ENCODE results near the gene CIAO1. TPM values are rescaled to one million over a fixed set of nuclear protein-coding genes. Genes with fewer than 3 reads are reported as not detected.
"Not testable (repeated sequence)": the region's sequence is repeated elsewhere in the genome, so short reads cannot be mapped to it uniquely, and the experiment has no call there.

The CIAO1 gene
- total and polyA plus RNA-seq, 2 of the 8 experiments (the other 6 are each of a cell fraction or from before 2014, with no cell fraction given), result 63.7 to 99.2 TPM

DNA sequence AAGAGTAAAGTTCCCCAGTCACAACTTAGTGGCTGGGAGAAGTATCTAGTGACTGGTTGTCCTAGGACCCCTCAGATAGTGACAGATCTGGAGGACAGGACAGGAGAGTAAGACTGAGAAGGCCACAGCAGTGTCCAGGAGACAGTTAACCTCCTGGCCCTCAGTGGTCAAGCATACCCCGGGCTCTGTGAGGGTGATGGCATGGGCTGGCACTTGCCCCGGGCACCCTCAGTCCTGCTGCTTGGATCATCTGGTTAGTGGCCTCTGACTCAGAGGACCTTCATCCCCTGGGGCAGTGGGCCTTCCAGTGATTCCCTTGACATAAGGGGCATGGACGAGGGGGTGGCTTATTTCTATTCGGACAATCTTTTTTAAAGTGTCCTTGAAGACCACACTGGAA lies 46.1 kb upstream of the CIAO1 start:
- H2BK5ac ChIP-seq (ENCODE audit: low read depth, low read length); H3K4me1 ChIP-seq (replicated peaks in 1 of 4; ENCODE audit: control insufficient read depth in 3 of 4, insufficient read depth in 4 of 4, low read length in 3 of 4); H3K14ac ChIP-seq (ENCODE audit: insufficient read length); H4K5ac ChIP-seq (ENCODE audit: insufficient read length, low read depth, low read length); H3K56ac ChIP-seq (replicated peaks; ENCODE audit: insufficient read length, low read depth, low read length); H2BK15ac ChIP-seq (ENCODE audit: low read length); DNase-seq (ENCODE audit: low read depth in 1 of 2, low spot score in 2 of 2); H2AK5ac ChIP-seq (ENCODE audit: low read depth, low read length); H3K23me2 ChIP-seq (ENCODE audit: low read depth, low read length); H3K4me3 ChIP-seq (ENCODE audit: extremely low read depth in 1 of 4, insufficient read depth in 2 of 4, low read depth in 3 of 4, low read length in 4 of 4); H2BK12ac ChIP-seq (ENCODE audit: low read depth, low read length); H3K79me2 ChIP-seq (ENCODE audit: control insufficient read depth in 1 of 2, insufficient read depth in 2 of 2, low read length in 2 of 2); H3K79me1 ChIP-seq (ENCODE audit: low read depth, low read length); POLR2A ChIA-PET (ENCODE audit: partially characterized antibody); H3K4me2 ChIP-seq (ENCODE audit: insufficient read depth in 1 of 2, low read depth in 2 of 2, low read length in 2 of 2); H3K9me3 ChIP-seq (ENCODE audit: insufficient read depth in 2 of 2, low read depth in 1 of 2, low read length in 1 of 2); H3K9ac ChIP-seq (replicated peaks in 1 of 4; ENCODE audit: extremely low read depth in 1 of 4, low read depth in 3 of 4, low read length in 3 of 4); H4K91ac ChIP-seq (replicated peaks; ENCODE audit: insufficient read length, low read length); H3K27me3 ChIP-seq (replicated peaks in 1 of 4; ENCODE audit: control insufficient read depth in 3 of 4, extremely low read depth in 1 of 4, insufficient read depth in 3 of 4, low read length in 3 of 4); H3K18ac ChIP-seq (ENCODE audit: extremely low read depth, low read length); H4K8ac ChIP-seq (ENCODE audit: extremely low read depth, insufficient read depth, low read length); H3K4ac ChIP-seq (replicated peaks; ENCODE audit: insufficient read length, low read depth, low read length); H2AFZ ChIP-seq (ENCODE audit: low read length); H3K36me3 ChIP-seq (ENCODE audit: control insufficient read depth in 2 of 4, insufficient read depth in 4 of 4, low read length in 3 of 4); H4K20me1 ChIP-seq (replicated peaks in 1 of 2; ENCODE audit: control insufficient read depth in 1 of 2, insufficient read depth in 2 of 2, low read length in 2 of 2); H2BK120ac ChIP-seq (replicated peaks; ENCODE audit: low read depth, low read length); FAIRE-seq; H2BK20ac ChIP-seq (ENCODE audit: low read length); H3K23ac ChIP-seq (ENCODE audit: insufficient read length); H3K27ac ChIP-seq (ENCODE audit: low read depth, low read length): not testable (repeated sequence)
- CTCF ChIA-PET (ENCODE audit: partially characterized antibody), result interaction anchor here (1.7 kb wide), 1 partner anchor 12 kb away, joined by 6 read pairs; no protein-coding TSS in a partner anchor
- WGBS, 2 experiments (ENCODE audit: extremely low coverage in 1 of 2, insufficient coverage in 1 of 2, insufficient read length in 1 of 2, insufficient replicate concordance in 2 of 2, low coverage in 1 of 2, low lambda C conversion rate in 2 of 2, missing lambda C conversion rate in 1 of 2), result 91% methylated on average over 4 of the region's 4 CpGs; no CpG with 5 or more reads in 1 of the 2 experiments

GRCh38 chr2:96221106-96221505 lies 44.9 kb upstream of the CIAO1 start:
- FAIRE-seq; H3K4me2 ChIP-seq (ENCODE audit: insufficient read depth in 1 of 2, low read depth in 2 of 2, low read length in 2 of 2); DNase-seq (ENCODE audit: low read depth in 1 of 2, low spot score in 2 of 2); H4K8ac ChIP-seq (ENCODE audit: extremely low read depth, insufficient read depth, low read length); H3K18ac ChIP-seq (ENCODE audit: extremely low read depth, low read length); H4K5ac ChIP-seq (ENCODE audit: insufficient read length, low read depth, low read length); H4K91ac ChIP-seq (replicated peaks; ENCODE audit: insufficient read length, low read length); H3K79me1 ChIP-seq (ENCODE audit: low read depth, low read length); H3K14ac ChIP-seq (ENCODE audit: insufficient read length); H3K27ac ChIP-seq (ENCODE audit: low read depth, low read length); H3K56ac ChIP-seq (replicated peaks; ENCODE audit: insufficient read length, low read depth, low read length); H3K27me3 ChIP-seq (replicated peaks in 1 of 4; ENCODE audit: control insufficient read depth in 3 of 4, extremely low read depth in 1 of 4, insufficient read depth in 3 of 4, low read length in 3 of 4); H2AFZ ChIP-seq (ENCODE audit: low read length); H2BK12ac ChIP-seq (ENCODE audit: low read depth, low read length); H3K79me2 ChIP-seq (ENCODE audit: control insufficient read depth in 1 of 2, insufficient read depth in 2 of 2, low read length in 2 of 2); H2AK5ac ChIP-seq (ENCODE audit: low read depth, low read length); H3K9ac ChIP-seq (replicated peaks in 1 of 4; ENCODE audit: extremely low read depth in 1 of 4, low read depth in 3 of 4, low read length in 3 of 4); H3K23me2 ChIP-seq (ENCODE audit: low read depth, low read length); H2BK5ac ChIP-seq (ENCODE audit: low read depth, low read length); H3K36me3 ChIP-seq (ENCODE audit: control insufficient read depth in 2 of 4, insufficient read depth in 4 of 4, low read length in 3 of 4); H3K9me3 ChIP-seq (ENCODE audit: insufficient read depth in 2 of 2, low read depth in 1 of 2, low read length in 1 of 2); H3K4me1 ChIP-seq (replicated peaks in 1 of 4; ENCODE audit: control insufficient read depth in 3 of 4, insufficient read depth in 4 of 4, low read length in 3 of 4); H2BK120ac ChIP-seq (replicated peaks; ENCODE audit: low read depth, low read length); H3K23ac ChIP-seq (ENCODE audit: insufficient read length); H2BK15ac ChIP-seq (ENCODE audit: low read length); H3K4ac ChIP-seq (replicated peaks; ENCODE audit: insufficient read length, low read depth, low read length); H2BK20ac ChIP-seq (ENCODE audit: low read length); CTCF ChIA-PET (ENCODE audit: partially characterized antibody); H3K4me3 ChIP-seq (ENCODE audit: extremely low read depth in 1 of 4, insufficient read depth in 2 of 4, low read depth in 3 of 4, low read length in 4 of 4); H4K20me1 ChIP-seq (replicated peaks in 1 of 2; ENCODE audit: control insufficient read depth in 1 of 2, insufficient read depth in 2 of 2, low read length in 2 of 2): not testable (repeated sequence)
- POLR2A ChIA-PET (ENCODE audit: partially characterized antibody), result interaction anchor here (1.5 to 2.4 kb wide), 2 partner anchors 12 to 20 kb away, joined by 4 to 6 read pairs; partner anchors contain the start of gene STARD7
- 100% methylated on average over 1 of the region's 1 CpG; no CpG with 5 or more reads in 1 of the 2 experiments for WGBS, 2 experiments (ENCODE audit: extremely low coverage in 1 of 2, insufficient coverage in 1 of 2, insufficient read length in 1 of 2, insufficient replicate concordance in 2 of 2, low coverage in 1 of 2, low lambda C conversion rate in 2 of 2, missing lambda C conversion rate in 1 of 2)

Measured in H1 (cell line).